Activated CD4-positive, alpha-beta T cell treated with anti-CD3 and anti-CD28 coated beads, Interleukin-2, amount 10 ng/mL, durations not matched to agents 7 days and 5 days (primary cell): ENCODE data around the gene RPL22. TPM values are rescaled to one million over a fixed set of nuclear protein-coding genes. Genes with fewer than 3 reads are reported as not detected.
"Not testable (repeated sequence)": the region's sequence is repeated elsewhere in the genome, so short reads cannot be mapped to it uniquely, and the experiment has no call there.

Source experiments
- CTCF ChIA-PET: fragments of 350-600 bp; sonication (Branson Sonifier 250); formaldehyde crosslinking; loops from one replicate; lab custom pipeline; 2021; ENCODE audit warnings: antibody characterized with exemption; lab: Charles Lee
- POLR2A ChIA-PET: fragments of 350-600 bp; sonication (Branson Sonifier 250); formaldehyde crosslinking; loops from one replicate; lab custom pipeline; 2021; ENCODE audit warnings: antibody characterized with exemption; lab: Charles Lee
- DNase-seq: peaks from one replicate; pipeline ENCODE4 v3.0.0-alpha.2; 2020
- H3K27ac Mint-ChIP-seq: one replicate; pipeline ENCODE4 v1.8.0; 2021; ENCODE audit warnings: mild to moderate bottlenecking, moderate library complexity, mixed read lengths
- H3K27me3 Mint-ChIP-seq: one replicate; pipeline ENCODE4 v1.8.0; 2021; ENCODE audit warnings: mixed read lengths
- H3K36me3 Mint-ChIP-seq: one replicate; pipeline ENCODE4 v1.8.0; 2021; ENCODE audit warnings: low read depth, mixed read lengths
- H3K4me1 Mint-ChIP-seq: one replicate; pipeline ENCODE4 v1.8.0; 2021; ENCODE audit warnings: mixed read lengths
- H3K4me3 Mint-ChIP-seq: one replicate; pipeline ENCODE4 v1.8.0; 2021; ENCODE audit warnings: mild to moderate bottlenecking, moderate library complexity, mixed read lengths
- H3K9me3 Mint-ChIP-seq: one replicate; pipeline ENCODE4 v1.8.0; 2021; ENCODE audit warnings: mixed read lengths
- total RNA-seq, 2 experiments: library from RNA; stranded (reverse); gene quantifications; one replicate each; pipeline ENCODE4 v1.2.3, GENCODE V29; 2021

Gene RPL22
- total RNA-seq, 2 experiments from 2014 or later = 328 to 370 TPM

GRCh38 chr1:6222636-6223035 is 23.2 kb upstream of the RPL22 start:
- Mint-ChIP-seq H3K9me3 (no peaks in the 10 kb centered on the region), H3K27ac (no peak overlapping the region), H3K27me3 (no peaks in the 10 kb centered on the region), H3K4me1 (peaks cover 1% of the 10 kb centered on the region), H3K4me3 (no peak overlapping the region), H3K36me3 (peaks cover 33% of the 10 kb centered on the region)
- POLR2A ChIA-PET = no interaction called here
- CTCF ChIA-PET = interaction anchor here (0.5 to 1.4 kb wide), 2 partner anchors 10 to 18 kb away, joined by 3 read pairs; no protein-coding TSS in a partner anchor
- no peak for DNase-seq

GRCh38 chr1:6221210-6221784 is 21.9 kb upstream of the RPL22 start:
- peaks cover 26% of the 10 kb centered on the region for H3K36me3 Mint-ChIP-seq
- ChIA-PET CTCF (interaction anchor here (1.0 to 1.4 kb wide), 2 partner anchors 9 to 17 kb away, joined by 3 read pairs; no protein-coding TSS in a partner anchor), POLR2A (no interaction called here)
- DNase-seq = no peak
- no peak overlapping the region for H3K4me3 Mint-ChIP-seq
- no peak overlapping the region for H3K27ac Mint-ChIP-seq
- no peaks in the 10 kb centered on the region for H3K4me1 Mint-ChIP-seq
- H3K9me3 Mint-ChIP-seq = no peaks in the 10 kb centered on the region
- H3K27me3 Mint-ChIP-seq = no peaks in the 10 kb centered on the region

- no peaks in the 10 kb centered on the region for H3K27me3 Mint-ChIP-seq
- H3K27ac Mint-ChIP-seq = no peak overlapping the region
- H3K36me3 Mint-ChIP-seq = peaks cover 17% of the 10 kb centered on the region
- H3K4me1 Mint-ChIP-seq = no peaks in the 10 kb centered on the region
- DNase-seq = no peak
- no peaks in the 10 kb centered on the region for H3K9me3 Mint-ChIP-seq
- H3K4me3 Mint-ChIP-seq = no peak overlapping the region
- CTCF ChIA-PET = no interaction called here
- POLR2A ChIA-PET = no interaction called here
Observed at GRCh38 chr1:6220236-6220635, 20.8 kb upstream of the RPL22 start.

- not testable (repeated sequence) for H3K4me3 Mint-ChIP-seq
Observed at GRCh38 chr1:6219641-6220040, 20.2 kb upstream of the RPL22 start.

GRCh38 chr1:6218375-6219164 is 19.2 kb upstream of the RPL22 start:
- Mint-ChIP-seq H3K27me3 (peaks cover 1% of the 10 kb centered on the region), H3K9me3 (no peaks in the 10 kb centered on the region), H3K27ac (no peak overlapping the region), H3K4me3 (no peak overlapping the region), H3K36me3 (peaks cover 4% of the 10 kb centered on the region), H3K4me1 (no peaks in the 10 kb centered on the region)
- ChIA-PET POLR2A (no interaction called here), CTCF (interaction anchor here (0.5 to 1.6 kb wide), 3 partner anchors 12 to 116 kb away, joined by 3 to 4 read pairs (median 4); partner anchors contain the start of gene RNF207)
- no peak for DNase-seq

More at GRCh38 chr1:6219641-6220040, 20.2 kb upstream of the RPL22 start:
- H3K27ac Mint-ChIP-seq, POLR2A ChIA-PET, H3K27me3 Mint-ChIP-seq, DNase-seq, H3K9me3 Mint-ChIP-seq, CTCF ChIA-PET, H3K4me1 Mint-ChIP-seq: not testable (repeated sequence)
- H3K36me3 Mint-ChIP-seq = peaks cover 13% of the 10 kb centered on the region

GRCh38 chr1:6212193-6212959 is 13.0 kb upstream of the RPL22 start:
- no peak overlapping the region for H3K27ac Mint-ChIP-seq
- DNase-seq = no peak
- H3K4me1 Mint-ChIP-seq = peaks cover 3% of the 10 kb centered on the region
- H3K36me3 Mint-ChIP-seq = no peaks in the 10 kb centered on the region
- H3K4me3 Mint-ChIP-seq = no peak overlapping the region
- no peaks in the 10 kb centered on the region for H3K9me3 Mint-ChIP-seq
- POLR2A ChIA-PET = no interaction called here
- peaks cover 11% of the 10 kb centered on the region for H3K27me3 Mint-ChIP-seq
- CTCF ChIA-PET = interaction anchor here (0.7 kb wide), 2 partner anchors 11 to 18 kb away, joined by 3 read pairs; no protein-coding TSS in a partner anchor

- Mint-ChIP-seq H3K27ac (no peak overlapping the region), H3K27me3 (peaks cover 16% of the 10 kb centered on the region), H3K9me3 (no peaks in the 10 kb centered on the region), H3K4me1 (peaks cover 6% of the 10 kb centered on the region), H3K36me3 (no peaks in the 10 kb centered on the region), H3K4me3 (no peak overlapping the region)
- CTCF ChIA-PET = no interaction called here
- no peak for DNase-seq
- POLR2A ChIA-PET = no interaction called here
Observed at GRCh38 chr1:6211731-6212130, 12.3 kb upstream of the RPL22 start.

- Mint-ChIP-seq H3K27ac (no peak overlapping the region), H3K4me3 (no peak overlapping the region), H3K4me1 (peaks cover 9% of the 10 kb centered on the region), H3K9me3 (no peaks in the 10 kb centered on the region), H3K36me3 (no peaks in the 10 kb centered on the region), H3K27me3 (peaks cover 20% of the 10 kb centered on the region)
- ChIA-PET CTCF (interaction anchor here (1.3 kb wide), 1 partner anchor 11 kb away, joined by 4 read pairs; the partner anchor contains the start of gene RPL22), POLR2A (no interaction called here)
- no peak for DNase-seq
Observed at GRCh38 chr1:6210591-6211355, 11.4 kb upstream of the RPL22 start.

- Mint-ChIP-seq H3K27ac (no peak overlapping the region), H3K36me3 (no peaks in the 10 kb centered on the region), H3K4me3 (peak overlapping the region; percentile 5), H3K4me1 (peaks cover 12% of the 10 kb centered on the region), H3K9me3 (no peaks in the 10 kb centered on the region), H3K27me3 (peaks cover 20% of the 10 kb centered on the region)
- CTCF ChIA-PET = interaction anchor here (1.3 kb wide), 1 partner anchor 11 kb away, joined by 4 read pairs; the partner anchor contains the start of gene RPL22
- POLR2A ChIA-PET = interaction anchor here (0.6 kb wide), 1 partner anchor 394 kb away, joined by 3 read pairs; no protein-coding TSS in a partner anchor
- DNase-seq = peak; percentile 19
Observed at GRCh38 chr1:6209661-6210580, 10.5 kb upstream of the RPL22 start.

- H3K4me3 Mint-ChIP-seq = peak overlapping the region; percentile 5
- ChIA-PET CTCF (interaction anchor here (1.1 to 1.3 kb wide), 2 partner anchors 10 to 33 kb away, joined by 3 to 4 read pairs; partner anchors contain the start of gene RPL22), POLR2A (interaction anchor here (0.6 kb wide), 1 partner anchor 395 kb away, joined by 3 read pairs; no protein-coding TSS in a partner anchor)
- peaks cover 18% of the 10 kb centered on the region for H3K27me3 Mint-ChIP-seq
- DNase-seq = peak; percentile 16
- no peaks in the 10 kb centered on the region for H3K36me3 Mint-ChIP-seq
- no peak overlapping the region for H3K27ac Mint-ChIP-seq
- H3K4me1 Mint-ChIP-seq = peaks cover 17% of the 10 kb centered on the region
- H3K9me3 Mint-ChIP-seq = no peaks in the 10 kb centered on the region
Observed at GRCh38 chr1:6208723-6209660, 9.6 kb upstream of the RPL22 start.
